HEK293T (cell line): Measurements from ENCODE around the gene KLHL17.

Source experiments
- ARNT ChIP-seq: fragments of 450-650 bp; IDR thresholded peaks from 2 replicates; pipeline ENCODE4 v1.6.1; 2017; ENCODE audit warnings: mild to moderate bottlenecking
- FOXA1 ChIP-seq: fragments of 450-650 bp; IDR thresholded peaks from 2 replicates; pipeline ENCODE4 v1.6.1; 2016; ENCODE audit warnings: mild to moderate bottlenecking
- FOXK2 ChIP-seq: fragments of 450-650 bp; IDR thresholded peaks from 2 replicates; pipeline ENCODE4 v1.6.1; 2016; ENCODE audit warnings: mild to moderate bottlenecking
- FOXM1 ChIP-seq: fragments of 450-650 bp; IDR thresholded peaks from 2 replicates; pipeline ENCODE4 v1.6.1; 2017; ENCODE audit warnings: mild to moderate bottlenecking, borderline replicate concordance
- LEF1 ChIP-seq: fragments of 450-650 bp; IDR thresholded peaks from 2 replicates; pipeline ENCODE4 v1.6.1; 2017; ENCODE audit warnings: mild to moderate bottlenecking, borderline replicate concordance
- SP1 ChIP-seq: fragments of 450-650 bp; IDR thresholded peaks from 2 replicates; pipeline ENCODE4 v1.6.1; 2017

DNA sequence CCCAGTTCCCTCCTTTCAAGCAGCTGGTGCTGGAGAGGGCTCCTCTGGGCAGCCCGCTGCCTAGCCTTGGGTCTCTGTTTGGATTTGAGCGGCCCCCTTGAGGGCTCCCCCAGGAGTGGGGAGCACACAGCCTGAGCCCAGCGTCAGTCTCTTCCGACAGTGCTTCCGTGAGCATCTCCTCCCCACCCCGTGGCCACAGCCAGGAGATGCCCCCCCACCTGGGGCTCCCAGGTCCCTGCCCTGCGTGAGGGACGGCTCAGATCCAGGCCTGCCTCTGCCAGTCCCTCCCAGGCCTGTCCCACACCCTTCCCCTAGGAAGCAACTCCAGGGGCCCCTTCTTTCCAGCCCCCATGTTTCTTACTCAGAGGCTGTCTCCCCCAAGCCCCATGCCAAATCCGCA, 33.1 kb upstream of the KLHL17 start:
- TF ChIP-seq SP1 = no peak
- TF ChIP-seq ARNT = no peak
- TF ChIP-seq LEF1 = no peak
- TF ChIP-seq FOXK2 = no peak
- no peak for TF ChIP-seq FOXM1
- no peak for TF ChIP-seq FOXA1
